ENCODE measurements around the gene NPPA. TPM values are rescaled to one million over a fixed set of nuclear protein-coding genes. Genes with fewer than 3 reads are reported as not detected.

The NPPA gene
- total RNA-seq, 1 donor from 2014 or later, result not detected

- no peak within 1 kb of the TSS for H3K27ac Mint-ChIP-seq (ENCODE audit: unreplicated experiment)
- no peak within 1 kb of the TSS for H3K4me3 Mint-ChIP-seq (ENCODE audit: unreplicated experiment)
Observed at GRCh38 chr1:11858613-11858967, 11.0 kb upstream of the NPPA start, which contains the start of gene NPPB. Gene NPPB, minus strand, starts transcription at chr1:11858945. Its CDS starts 112 bp downstream, at chr1:11858833.

GRCh38 chr1:11858158-11858557 is 10.6 kb upstream of the NPPA start:
- no peak for DNase-seq (ENCODE audit: low spot score)
- TF ChIP-seq CTCF (IDR thresholded peaks at IDR 0.05; ENCODE audit: unreplicated experiment), result no peak
- Mint-ChIP-seq H3K27ac (ENCODE audit: unreplicated experiment) (no peak overlapping the region), H3K9me3 (ENCODE audit: unreplicated experiment) (no peaks in the 10 kb centered on the region), H3K36me3 (ENCODE audit: low read depth, unreplicated experiment) (no peaks in the 10 kb centered on the region), H3K4me1 (ENCODE audit: unreplicated experiment) (no peaks in the 10 kb centered on the region), H3K27me3 (ENCODE audit: unreplicated experiment) (peaks cover 2% of the 10 kb centered on the region), H3K4me3 (ENCODE audit: unreplicated experiment) (no peak overlapping the region)

More at GRCh38 chr1:11858613-11858967, 11.0 kb upstream of the NPPA start, which contains the start of gene NPPB:
- peaks cover 2% of the 10 kb centered on the region for H3K27me3 Mint-ChIP-seq (ENCODE audit: unreplicated experiment)
- H3K36me3 Mint-ChIP-seq (ENCODE audit: low read depth, unreplicated experiment), result no peaks in the 10 kb centered on the region
- DNase-seq (ENCODE audit: low spot score), result no peak
- H3K4me1 Mint-ChIP-seq (ENCODE audit: unreplicated experiment), result no peaks in the 10 kb centered on the region
- no peaks in the 10 kb centered on the region for H3K9me3 Mint-ChIP-seq (ENCODE audit: unreplicated experiment)
- no peak for TF ChIP-seq CTCF (IDR thresholded peaks at IDR 0.05; ENCODE audit: unreplicated experiment)

GRCh38 chr1:11857164-11857851 is 9.7 kb upstream of the NPPA start:
- H3K4me3 Mint-ChIP-seq (ENCODE audit: unreplicated experiment), result no peak overlapping the region
- H3K9me3 Mint-ChIP-seq (ENCODE audit: unreplicated experiment), result no peaks in the 10 kb centered on the region
- no peaks in the 10 kb centered on the region for H3K4me1 Mint-ChIP-seq (ENCODE audit: unreplicated experiment)
- no peak overlapping the region for H3K27ac Mint-ChIP-seq (ENCODE audit: unreplicated experiment)
- no peaks in the 10 kb centered on the region for H3K27me3 Mint-ChIP-seq (ENCODE audit: unreplicated experiment)
- no peak for TF ChIP-seq CTCF (IDR thresholded peaks at IDR 0.05; ENCODE audit: unreplicated experiment)
- no peaks in the 10 kb centered on the region for H3K36me3 Mint-ChIP-seq (ENCODE audit: low read depth, unreplicated experiment)
- DNase-seq (ENCODE audit: low spot score), result no peak

GRCh38 chr1:11856698-11857097 is 9.1 kb upstream of the NPPA start:
- TF ChIP-seq CTCF (IDR thresholded peaks at IDR 0.05; ENCODE audit: unreplicated experiment), result no peak

GRCh38 chr1:11855430-11855829 is 7.8 kb upstream of the NPPA start:
- Mint-ChIP-seq H3K27ac (ENCODE audit: unreplicated experiment) (no peak overlapping the region), H3K36me3 (ENCODE audit: low read depth, unreplicated experiment) (no peaks in the 10 kb centered on the region), H3K4me1 (ENCODE audit: unreplicated experiment) (no peaks in the 10 kb centered on the region), H3K9me3 (ENCODE audit: unreplicated experiment) (no peaks in the 10 kb centered on the region), H3K4me3 (ENCODE audit: unreplicated experiment) (no peak overlapping the region), H3K27me3 (ENCODE audit: unreplicated experiment) (no peaks in the 10 kb centered on the region)
- no peak for DNase-seq (ENCODE audit: low spot score)
- TF ChIP-seq CTCF (IDR thresholded peaks at IDR 0.05; ENCODE audit: unreplicated experiment), result no peak

More at GRCh38 chr1:11856698-11857097, 9.1 kb upstream of the NPPA start:
- Mint-ChIP-seq H3K9me3 (ENCODE audit: unreplicated experiment) (no peaks in the 10 kb centered on the region), H3K4me1 (ENCODE audit: unreplicated experiment) (no peaks in the 10 kb centered on the region), H3K27ac (ENCODE audit: unreplicated experiment) (no peak overlapping the region), H3K27me3 (ENCODE audit: unreplicated experiment) (no peaks in the 10 kb centered on the region), H3K4me3 (ENCODE audit: unreplicated experiment) (no peak overlapping the region), H3K36me3 (ENCODE audit: low read depth, unreplicated experiment) (no peaks in the 10 kb centered on the region)
- no peak for DNase-seq (ENCODE audit: low spot score)
